ENCODE results near the gene BCL11B. TPM values are rescaled to one million over a fixed set of nuclear protein-coding genes. Genes with fewer than 3 reads are reported as not detected.

The BCL11B gene
- total RNA-seq, 1 experiment from 2014 or later: 0.84 TPM

GRCh38 chr14:99203801-99204200 is 68.2 kb downstream of the BCL11B start:
- H3K4me1 Mint-ChIP-seq (ENCODE audit: insufficient read depth, unreplicated experiment): no peaks in the 10 kb centered on the region
- no peak overlapping the region for H3K27ac Mint-ChIP-seq (ENCODE audit: low read depth, unreplicated experiment)
- intact Hi-C loops (cut with micrococcal nuclease): no loop called here
- POLR2A ChIA-PET: no interaction called here
- H3K36me3 Mint-ChIP-seq (ENCODE audit: insufficient read depth, unreplicated experiment): no peaks in the 10 kb centered on the region
- TF ChIP-seq CTCF (IDR thresholded peaks at IDR 0.05; ENCODE audit: unreplicated experiment): no peak
- CTCF ChIA-PET: interaction anchor here (0.6 kb wide), 1 partner anchor 483 kb away, joined by 3 read pairs; no protein-coding TSS in a partner anchor
- no peaks in the 10 kb centered on the region for H3K27me3 Mint-ChIP-seq (ENCODE audit: insufficient read depth, unreplicated experiment)
- H3K9me3 Mint-ChIP-seq (ENCODE audit: unreplicated experiment): no peaks in the 10 kb centered on the region
- no TSS peak for BruUV-seq (replicated peaks)
- H3K4me3 Mint-ChIP-seq (ENCODE audit: unreplicated experiment): no peak overlapping the region
- no peak for DNase-seq (ENCODE audit: unreplicated experiment)

GRCh38 chr14:99203080-99203479 is 68.9 kb downstream of the BCL11B start:
- Mint-ChIP-seq H3K36me3 (ENCODE audit: insufficient read depth, unreplicated experiment) (no peaks in the 10 kb centered on the region), H3K4me3 (ENCODE audit: unreplicated experiment) (no peak overlapping the region), H3K4me1 (ENCODE audit: insufficient read depth, unreplicated experiment) (no peaks in the 10 kb centered on the region), H3K27ac (ENCODE audit: low read depth, unreplicated experiment) (no peak overlapping the region), H3K27me3 (ENCODE audit: insufficient read depth, unreplicated experiment) (no peaks in the 10 kb centered on the region), H3K9me3 (ENCODE audit: unreplicated experiment) (no peaks in the 10 kb centered on the region)
- intact Hi-C loops (cut with micrococcal nuclease): no loop called here
- TF ChIP-seq CTCF (IDR thresholded peaks at IDR 0.05; ENCODE audit: unreplicated experiment): no peak
- no peak for DNase-seq (ENCODE audit: unreplicated experiment)
- ChIA-PET POLR2A (interaction anchor here (0.7 kb wide), 1 partner anchor 1395 kb away, joined by 3 read pairs; no protein-coding TSS in a partner anchor), CTCF (interaction anchor here (0.6 kb wide), 1 partner anchor 482 kb away, joined by 3 read pairs; no protein-coding TSS in a partner anchor)
- BruUV-seq (replicated peaks): no TSS peak

GRCh38 chr14:99202516-99202915 is 69.5 kb downstream of the BCL11B start:
- TF ChIP-seq CTCF (IDR thresholded peaks at IDR 0.05; ENCODE audit: unreplicated experiment): no peak
- POLR2A ChIA-PET: no interaction called here
- Mint-ChIP-seq H3K27me3 (ENCODE audit: insufficient read depth, unreplicated experiment) (no peaks in the 10 kb centered on the region), H3K4me3 (ENCODE audit: unreplicated experiment) (no peak overlapping the region), H3K36me3 (ENCODE audit: insufficient read depth, unreplicated experiment) (no peaks in the 10 kb centered on the region), H3K27ac (ENCODE audit: low read depth, unreplicated experiment) (no peak overlapping the region), H3K4me1 (ENCODE audit: insufficient read depth, unreplicated experiment) (no peaks in the 10 kb centered on the region), H3K9me3 (ENCODE audit: unreplicated experiment) (no peaks in the 10 kb centered on the region)
- intact Hi-C loops (cut with micrococcal nuclease): no loop called here
- CTCF ChIA-PET: no interaction called here
- DNase-seq (ENCODE audit: unreplicated experiment): no peak
- no TSS peak for BruUV-seq (replicated peaks)

GRCh38 chr14:99201351-99202073 is 70.5 kb downstream of the BCL11B start:
- Mint-ChIP-seq H3K4me1 (ENCODE audit: insufficient read depth, unreplicated experiment) (no peaks in the 10 kb centered on the region), H3K9me3 (ENCODE audit: unreplicated experiment) (no peaks in the 10 kb centered on the region), H3K27ac (ENCODE audit: low read depth, unreplicated experiment) (no peak overlapping the region), H3K27me3 (ENCODE audit: insufficient read depth, unreplicated experiment) (no peaks in the 10 kb centered on the region), H3K4me3 (ENCODE audit: unreplicated experiment) (no peak overlapping the region), H3K36me3 (ENCODE audit: insufficient read depth, unreplicated experiment) (no peaks in the 10 kb centered on the region)
- ChIA-PET CTCF (no interaction called here), POLR2A (interaction anchor here (0.6 kb wide), 1 partner anchor 152 kb away, joined by 3 read pairs; no protein-coding TSS in a partner anchor)
- no TSS peak for BruUV-seq (replicated peaks)
- intact Hi-C loops (cut with micrococcal nuclease): no loop called here
- no peak for DNase-seq (ENCODE audit: unreplicated experiment)
- TF ChIP-seq CTCF (IDR thresholded peaks at IDR 0.05; ENCODE audit: unreplicated experiment): no peak

Data from MCF 10A (cell line).